Endodermal cell (in vitro differentiated cells): ENCODE measurements around the gene PBX4. TPM values are rescaled to one million over a fixed set of nuclear protein-coding genes. Genes with fewer than 3 reads are reported as not detected.

ENCODE experiments used
- DNase-seq: peaks from one replicate; pipeline ENCODE4 v3.0.0-alpha.2; 2017
- H3K27ac ChIP-seq: 2 replicates; pipeline ENCODE4 v1.5.1; 2013; ENCODE audit warnings: mild to moderate bottlenecking, low read depth, low read length, moderate library complexity
- H3K27me3 ChIP-seq: 2 replicates; pipeline ENCODE4 v1.6.1; 2013; ENCODE audit warnings: mild to moderate bottlenecking, low read length, moderate library complexity; ENCODE audit not compliant: insufficient read depth, control insufficient read depth, poor library complexity, severe bottlenecking
- H3K36me3 ChIP-seq: 2 replicates; pipeline ENCODE4 v1.7.0; 2013; ENCODE audit warnings: mild to moderate bottlenecking, low read length, moderate library complexity; ENCODE audit not compliant: control insufficient read depth, insufficient read depth
- H3K4me1 ChIP-seq: one replicate; pipeline ENCODE4 v1.7.0; 2013; ENCODE audit warnings: low read length; ENCODE audit not compliant: control insufficient read depth, insufficient read depth
- H3K4me3 ChIP-seq: 2 replicates; pipeline ENCODE4 v1.5.1; 2013; ENCODE audit warnings: mild to moderate bottlenecking, low read length, moderate library complexity
- H3K9ac ChIP-seq: 2 replicates; pipeline ENCODE4 v1.6.1; 2013; ENCODE audit warnings: mild to moderate bottlenecking, low read length, moderate library complexity; ENCODE audit not compliant: poor library complexity, severe bottlenecking; ENCODE audit errors: extremely low read depth
- H3K9me3 ChIP-seq: 2 replicates; pipeline ENCODE4 v1.6.1; 2013; ENCODE audit warnings: mild to moderate bottlenecking, low read length, moderate library complexity; ENCODE audit not compliant: control insufficient read depth
- H3K27ac Mint-ChIP-seq: 2 replicates; pipeline ENCODE4 v1.8.0; 2020; ENCODE audit warnings: mixed read lengths
- H3K27me3 Mint-ChIP-seq: 2 replicates; pipeline ENCODE4 v1.8.0; 2021; ENCODE audit warnings: mild to moderate bottlenecking, mixed read lengths; ENCODE audit not compliant: insufficient read depth
- H3K36me3 Mint-ChIP-seq: 2 replicates; pipeline ENCODE4 v1.8.0; 2020; ENCODE audit warnings: low read depth, mixed read lengths
- H3K4me1 Mint-ChIP-seq: 2 replicates; pipeline ENCODE4 v1.8.0; 2020; ENCODE audit warnings: mixed read lengths
- H3K4me3 Mint-ChIP-seq: 2 replicates; pipeline ENCODE4 v1.8.0; 2020; ENCODE audit warnings: mild to moderate bottlenecking, moderate library complexity, mixed read lengths
- H3K9me3 Mint-ChIP-seq: 2 replicates; pipeline ENCODE4 v1.8.0; 2020; ENCODE audit warnings: mild to moderate bottlenecking, mixed read lengths
- WGBS, 2 experiments: methylation state at CpG; one replicate each; pipeline versions ENCODE4 v1.1.5 to v1.1.7; 2013; ENCODE audit warnings: missing lambda C conversion rate in 2 of 2, mixed read lengths in 1 of 2; ENCODE audit not compliant: insufficient coverage in 1 of 2, insufficient read length in 1 of 2; 5-methylcytosine and 5-hydroxymethylcytosine counted together
- total RNA-seq, 2 donors: library from RNA; stranded (reverse); fragmentation: NEBNext Ultra II Directional in 1 of 2; extraction: Animal tissue kit (Norgen Biotek cat#: 25700) in 1 of 2; gene quantifications; 2 replicates in 1 of 2; 3 replicates in 1 of 2; pipeline ENCODE4 v1.2.1, GENCODE V29; 2021
- TF ChIP-seq, protein P1 (sequence below): fragments of 200-600 bp; sonication (generic); conservative IDR thresholded peaks from 2 replicates; pipeline ENCODE4 v1.5.0; 2021; ENCODE audit warnings: antibody characterized with exemption, mild to moderate bottlenecking

Gene PBX4
- total RNA-seq, 2 donors from 2014 or later = 4.1 to 8.6 TPM

- Mint-ChIP-seq H3K4me1 (no peaks in the 10 kb centered on the region), H3K4me3 (no peak overlapping the region), H3K36me3 (peaks cover 30% of the 10 kb centered on the region), H3K9me3 (no peaks in the 10 kb centered on the region), H3K27ac (no peak overlapping the region), H3K27me3 (no peaks in the 10 kb centered on the region)
- no peak overlapping the region for H3K4me3 ChIP-seq
- H3K27ac ChIP-seq = no peak overlapping the region
- H3K4me1 ChIP-seq = no peaks in the 10 kb centered on the region
- WGBS, 2 experiments = 94 to 97% methylated on average over 19 to 24 of the region's 25 CpGs
- DNase-seq = no peak
- peaks cover 11% of the 10 kb centered on the region for H3K36me3 ChIP-seq
- H3K9me3 ChIP-seq = no peaks in the 10 kb centered on the region
- no peak overlapping the region for H3K9ac ChIP-seq
- TF ChIP-seq, protein P1, sequence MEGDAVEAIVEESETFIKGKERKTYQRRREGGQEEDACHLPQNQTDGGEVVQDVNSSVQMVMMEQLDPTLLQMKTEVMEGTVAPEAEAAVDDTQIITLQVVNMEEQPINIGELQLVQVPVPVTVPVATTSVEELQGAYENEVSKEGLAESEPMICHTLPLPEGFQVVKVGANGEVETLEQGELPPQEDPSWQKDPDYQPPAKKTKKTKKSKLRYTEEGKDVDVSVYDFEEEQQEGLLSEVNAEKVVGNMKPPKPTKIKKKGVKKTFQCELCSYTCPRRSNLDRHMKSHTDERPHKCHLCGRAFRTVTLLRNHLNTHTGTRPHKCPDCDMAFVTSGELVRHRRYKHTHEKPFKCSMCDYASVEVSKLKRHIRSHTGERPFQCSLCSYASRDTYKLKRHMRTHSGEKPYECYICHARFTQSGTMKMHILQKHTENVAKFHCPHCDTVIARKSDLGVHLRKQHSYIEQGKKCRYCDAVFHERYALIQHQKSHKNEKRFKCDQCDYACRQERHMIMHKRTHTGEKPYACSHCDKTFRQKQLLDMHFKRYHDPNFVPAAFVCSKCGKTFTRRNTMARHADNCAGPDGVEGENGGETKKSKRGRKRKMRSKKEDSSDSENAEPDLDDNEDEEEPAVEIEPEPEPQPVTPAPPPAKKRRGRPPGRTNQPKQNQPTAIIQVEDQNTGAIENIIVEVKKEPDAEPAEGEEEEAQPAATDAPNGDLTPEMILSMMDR = no peak
- H3K27me3 ChIP-seq = no peaks in the 10 kb centered on the region
Measured at GRCh38 chr19:19568802-19569756, 49.4 kb downstream of the PBX4 start.

DNA sequence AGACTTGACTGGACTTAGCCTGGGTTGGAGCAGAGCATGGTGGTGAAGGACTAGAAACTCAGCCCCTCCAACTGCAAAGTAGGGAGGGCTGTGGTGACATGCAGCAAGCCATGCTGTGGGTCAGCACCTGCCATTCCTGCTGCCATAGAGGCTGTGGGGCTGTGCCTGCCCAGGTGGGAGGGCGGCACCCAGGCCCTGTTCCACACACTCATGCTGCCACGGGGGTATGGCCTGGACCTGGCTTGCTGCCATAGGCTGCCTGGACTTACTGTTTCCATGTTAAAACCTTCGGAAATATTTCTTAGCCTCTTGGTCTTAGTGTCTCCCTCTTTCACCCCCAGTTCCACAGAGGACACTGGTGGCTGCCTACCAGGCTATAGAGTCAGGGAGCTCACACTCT, 51.1 kb downstream of the PBX4 start:
- H3K4me1 ChIP-seq = no peaks in the 10 kb centered on the region
- peaks cover 11% of the 10 kb centered on the region for H3K36me3 ChIP-seq
- no peaks in the 10 kb centered on the region for H3K9me3 ChIP-seq
- H3K4me1 Mint-ChIP-seq = no peaks in the 10 kb centered on the region
- no peaks in the 10 kb centered on the region for H3K27me3 ChIP-seq
- H3K27ac ChIP-seq = no peak overlapping the region
- H3K27ac Mint-ChIP-seq = no peak overlapping the region
- DNase-seq = no peak
- TF ChIP-seq, protein P1 = no peak
- no peaks in the 10 kb centered on the region for H3K9me3 Mint-ChIP-seq
- peaks cover 30% of the 10 kb centered on the region for H3K36me3 Mint-ChIP-seq
- no peak overlapping the region for H3K9ac ChIP-seq
- 90 to 93% methylated on average over 2 to 3 of the region's 3 CpGs for WGBS, 2 experiments
- no peak overlapping the region for H3K4me3 Mint-ChIP-seq
- no peak overlapping the region for H3K4me3 ChIP-seq
- no peaks in the 10 kb centered on the region for H3K27me3 Mint-ChIP-seq

DNA sequence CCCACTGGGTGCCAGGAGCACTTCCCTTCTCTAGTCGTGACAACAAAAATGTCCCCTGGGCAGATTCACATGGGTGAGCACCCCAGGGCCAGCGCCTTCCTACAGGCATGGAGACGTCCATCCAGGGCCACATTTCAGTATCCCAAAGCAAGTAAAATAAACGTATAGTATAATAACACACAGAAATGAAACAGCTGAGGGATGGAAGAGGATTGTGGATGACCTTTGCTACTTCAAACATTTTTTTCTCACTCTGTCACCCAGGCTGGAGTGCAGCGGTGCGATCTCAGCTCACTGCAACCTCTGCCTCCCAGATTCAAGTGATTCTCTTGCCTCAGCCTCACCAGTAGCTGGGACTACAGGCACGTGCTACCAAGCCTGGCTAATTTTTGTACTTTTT, 52.2 kb downstream of the PBX4 start:
- no peaks in the 10 kb centered on the region for H3K4me1 Mint-ChIP-seq
- H3K9me3 ChIP-seq = no peaks in the 10 kb centered on the region
- H3K4me1 ChIP-seq = no peaks in the 10 kb centered on the region
- H3K27ac Mint-ChIP-seq = no peak overlapping the region
- no peak overlapping the region for H3K4me3 ChIP-seq
- no peak overlapping the region for H3K4me3 Mint-ChIP-seq
- H3K36me3 Mint-ChIP-seq = peaks cover 30% of the 10 kb centered on the region
- 92 to 96% methylated on average over 4 to 7 of the region's 7 CpGs for WGBS, 2 experiments
- H3K27me3 Mint-ChIP-seq = no peaks in the 10 kb centered on the region
- no peak for DNase-seq
- H3K9me3 Mint-ChIP-seq = no peaks in the 10 kb centered on the region
- no peak overlapping the region for H3K9ac ChIP-seq
- no peak overlapping the region for H3K27ac ChIP-seq
- H3K36me3 ChIP-seq = peaks cover 11% of the 10 kb centered on the region
- TF ChIP-seq, protein P1 = no peak
- H3K27me3 ChIP-seq = no peaks in the 10 kb centered on the region
